Breast epithelium (tissue), 3 donors: ENCODE results near the gene NECTIN1.

ENCODE experiments used
- POLR2A ChIP-seq: fragments of 450-650 bp; IDR thresholded peaks from one replicate; pipeline ENCODE4 v1.6.1; 2016; ENCODE audit warnings: antibody characterized with exemption, mild to moderate bottlenecking, moderate library complexity
- POLR2AphosphoS5 ChIP-seq, 3 donors: sonication (generic); formaldehyde crosslinking; IDR thresholded peaks; one replicate each; pipeline ENCODE4 v1.6.1; 2017; ENCODE audit warnings: antibody characterized with exemption in 3 of 3
- TF ChIP-seq, protein P1 (sequence below), 3 donors: fragments of 450-650 bp; IDR thresholded peaks; one replicate each; pipeline ENCODE4 v1.5.1; 2016 to 2017; ENCODE audit warnings: antibody characterized with exemption in 3 of 3, mild to moderate bottlenecking in 3 of 3, moderate library complexity in 3 of 3

- TF ChIP-seq, protein P1, sequence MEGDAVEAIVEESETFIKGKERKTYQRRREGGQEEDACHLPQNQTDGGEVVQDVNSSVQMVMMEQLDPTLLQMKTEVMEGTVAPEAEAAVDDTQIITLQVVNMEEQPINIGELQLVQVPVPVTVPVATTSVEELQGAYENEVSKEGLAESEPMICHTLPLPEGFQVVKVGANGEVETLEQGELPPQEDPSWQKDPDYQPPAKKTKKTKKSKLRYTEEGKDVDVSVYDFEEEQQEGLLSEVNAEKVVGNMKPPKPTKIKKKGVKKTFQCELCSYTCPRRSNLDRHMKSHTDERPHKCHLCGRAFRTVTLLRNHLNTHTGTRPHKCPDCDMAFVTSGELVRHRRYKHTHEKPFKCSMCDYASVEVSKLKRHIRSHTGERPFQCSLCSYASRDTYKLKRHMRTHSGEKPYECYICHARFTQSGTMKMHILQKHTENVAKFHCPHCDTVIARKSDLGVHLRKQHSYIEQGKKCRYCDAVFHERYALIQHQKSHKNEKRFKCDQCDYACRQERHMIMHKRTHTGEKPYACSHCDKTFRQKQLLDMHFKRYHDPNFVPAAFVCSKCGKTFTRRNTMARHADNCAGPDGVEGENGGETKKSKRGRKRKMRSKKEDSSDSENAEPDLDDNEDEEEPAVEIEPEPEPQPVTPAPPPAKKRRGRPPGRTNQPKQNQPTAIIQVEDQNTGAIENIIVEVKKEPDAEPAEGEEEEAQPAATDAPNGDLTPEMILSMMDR (IDR thresholded peaks at IDR 0.05), result no peak
- TF ChIP-seq POLR2AphosphoS5 (IDR thresholded peaks at IDR 0.05), result no peak
- TF ChIP-seq POLR2A, result no peak
Observed at GRCh38 chr11:119647254-119647653, 81.7 kb downstream of the NECTIN1 start.
